ENCODE measurements around the gene TMPRSS11A.

DNA sequence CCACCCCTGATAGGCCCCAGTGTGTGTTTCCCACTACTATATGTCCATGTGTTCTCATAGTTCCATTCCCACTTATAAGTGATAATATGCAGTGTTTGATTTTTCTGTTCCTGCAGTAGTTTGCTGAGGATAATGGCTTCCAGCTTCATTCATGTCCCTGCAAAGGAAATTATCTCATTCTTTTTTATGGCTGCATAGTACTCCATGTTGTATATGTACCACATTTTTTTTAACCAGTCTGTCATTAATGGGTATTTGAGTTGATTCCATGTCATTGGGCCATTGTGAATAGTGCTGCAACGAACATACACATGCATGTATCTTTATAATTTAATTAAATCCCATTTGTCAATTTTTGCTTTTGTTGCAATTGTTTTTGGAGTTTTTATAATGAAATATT is 10.3 kb upstream of the TMPRSS11A start:
- TF ChIP-seq, protein P1, sequence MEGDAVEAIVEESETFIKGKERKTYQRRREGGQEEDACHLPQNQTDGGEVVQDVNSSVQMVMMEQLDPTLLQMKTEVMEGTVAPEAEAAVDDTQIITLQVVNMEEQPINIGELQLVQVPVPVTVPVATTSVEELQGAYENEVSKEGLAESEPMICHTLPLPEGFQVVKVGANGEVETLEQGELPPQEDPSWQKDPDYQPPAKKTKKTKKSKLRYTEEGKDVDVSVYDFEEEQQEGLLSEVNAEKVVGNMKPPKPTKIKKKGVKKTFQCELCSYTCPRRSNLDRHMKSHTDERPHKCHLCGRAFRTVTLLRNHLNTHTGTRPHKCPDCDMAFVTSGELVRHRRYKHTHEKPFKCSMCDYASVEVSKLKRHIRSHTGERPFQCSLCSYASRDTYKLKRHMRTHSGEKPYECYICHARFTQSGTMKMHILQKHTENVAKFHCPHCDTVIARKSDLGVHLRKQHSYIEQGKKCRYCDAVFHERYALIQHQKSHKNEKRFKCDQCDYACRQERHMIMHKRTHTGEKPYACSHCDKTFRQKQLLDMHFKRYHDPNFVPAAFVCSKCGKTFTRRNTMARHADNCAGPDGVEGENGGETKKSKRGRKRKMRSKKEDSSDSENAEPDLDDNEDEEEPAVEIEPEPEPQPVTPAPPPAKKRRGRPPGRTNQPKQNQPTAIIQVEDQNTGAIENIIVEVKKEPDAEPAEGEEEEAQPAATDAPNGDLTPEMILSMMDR (IDR thresholded peaks at IDR 0.05 in 4 of 5, conservative IDR thresholded peaks at IDR 0.05 in 1 of 5) = no peak
- TF ChIP-seq POLR2A (IDR thresholded peaks at IDR 0.05) = no peak

Data from gastrocnemius medialis (tissue), 4 donors.